ENCODE data around the gene HTR1E. TPM values are rescaled to one million over a fixed set of nuclear protein-coding genes. Genes with fewer than 3 reads are reported as not detected.
"Not testable (repeated sequence)": the region's sequence is repeated elsewhere in the genome, so short reads cannot be mapped to it uniquely, and the experiment has no call there.

HTR1E gene
- not detected in 2 replicates for total RNA-seq (2014; rRNA removed)
- polyA plus RNA-seq (2012), result not detected

GRCh38 chr6:86937219-86938079, at the start of gene HTR1E:
TSS of gene HTR1E (plus strand) at chr6:86937528. CDS start at chr6:87015335, 77,807 bp downstream.
- no peak for DNase-seq (ENCODE audit: low read depth)

- DNase-seq (ENCODE audit: low read depth), result no peak
Observed at GRCh38 chr6:86888301-86888700, 49.0 kb upstream of the HTR1E start.

- DNase-seq (ENCODE audit: low read depth), result not testable (repeated sequence)
Observed at GRCh38 chr6:86897265-86897664, 40.1 kb upstream of the HTR1E start.

- DNase-seq (ENCODE audit: low read depth), result no peak
Observed at GRCh38 chr6:86913795-86914194, 23.5 kb upstream of the HTR1E start.

- no peak for DNase-seq (ENCODE audit: low read depth)
Observed at GRCh38 chr6:86916393-86916792, 20.9 kb upstream of the HTR1E start.

GRCh38 chr6:86927138-86927537, 10.2 kb upstream of the HTR1E start:
- not testable (repeated sequence) for DNase-seq (ENCODE audit: low read depth)

GRCh38 chr6:86927859-86928258, 9.5 kb upstream of the HTR1E start:
- not testable (repeated sequence) for DNase-seq (ENCODE audit: low read depth)

GRCh38 chr6:86934365-86934764, 3.0 kb upstream of the HTR1E start:
- no peak for DNase-seq (ENCODE audit: low read depth)

GRCh38 chr6:86936834-86937218, 502 bp upstream of the HTR1E start:
- no peak for DNase-seq (ENCODE audit: low read depth)

- DNase-seq (ENCODE audit: low read depth), result no peak
Observed at GRCh38 chr6:86938814-86939213, 1.5 kb downstream of the HTR1E start.

GRCh38 chr6:86941461-86941860, 4.1 kb downstream of the HTR1E start:
- DNase-seq (ENCODE audit: low read depth), result no peak

GRCh38 chr6:86942769-86943516, 5.6 kb downstream of the HTR1E start:
- DNase-seq (ENCODE audit: low read depth), result no peak

- DNase-seq (ENCODE audit: low read depth), result no peak
Observed at GRCh38 chr6:86943819-86944407, 6.6 kb downstream of the HTR1E start.

- DNase-seq (ENCODE audit: low read depth), result no peak
Observed at GRCh38 chr6:86949771-86950170, 12.4 kb downstream of the HTR1E start.

- DNase-seq (ENCODE audit: low read depth), result no peak
Observed at GRCh38 chr6:86952991-86953390, 15.7 kb downstream of the HTR1E start.

GRCh38 chr6:86959656-86960055, 22.3 kb downstream of the HTR1E start:
- DNase-seq (ENCODE audit: low read depth), result no peak

GRCh38 chr6:86961455-86962200, 24.3 kb downstream of the HTR1E start:
- no peak for DNase-seq (ENCODE audit: low read depth)

GRCh38 chr6:86963352-86963751, 26.0 kb downstream of the HTR1E start:
- no peak for DNase-seq (ENCODE audit: low read depth)

GRCh38 chr6:86964029-86964579, 26.8 kb downstream of the HTR1E start:
- no peak for DNase-seq (ENCODE audit: low read depth)

GRCh38 chr6:86966271-86966670, 28.9 kb downstream of the HTR1E start:
- no peak for DNase-seq (ENCODE audit: low read depth)

- DNase-seq (ENCODE audit: low read depth), result no peak
Observed at GRCh38 chr6:86969573-86969972, 32.2 kb downstream of the HTR1E start.

All from LHCN-M2 (cell line).